Activated naive CD4-positive, alpha-beta T cell treated with anti-CD3 and anti-CD28 coated beads for 36 hours (primary cell): Measurements from ENCODE around the gene INTS11. TPM values are rescaled to one million over a fixed set of nuclear protein-coding genes. Genes with fewer than 3 reads are reported as not detected.

Source experiments
- CTCF ChIA-PET: fragments of 350-600 bp; sonication (Branson Sonifier 250); formaldehyde crosslinking; loops from one replicate; lab custom pipeline; 2021; ENCODE audit warnings: antibody characterized with exemption; lab: Charles Lee
- DNase-seq: peaks from one replicate; pipeline ENCODE4 v3.0.0-alpha.2; 2020
- H3K27ac Mint-ChIP-seq: one replicate; pipeline ENCODE4 v1.8.0; 2021; ENCODE audit warnings: mild to moderate bottlenecking, mixed read lengths
- H3K27me3 Mint-ChIP-seq: one replicate; pipeline ENCODE4 v1.8.0; 2021; ENCODE audit warnings: low read depth, mixed read lengths
- H3K36me3 Mint-ChIP-seq: one replicate; pipeline ENCODE4 v1.8.0; 2021; ENCODE audit warnings: low read depth, mixed read lengths
- H3K4me1 Mint-ChIP-seq: one replicate; pipeline ENCODE4 v1.8.0; 2021; ENCODE audit warnings: low read depth, mixed read lengths
- H3K4me3 Mint-ChIP-seq: one replicate; pipeline ENCODE4 v1.8.0; 2021; ENCODE audit warnings: mild to moderate bottlenecking, moderate library complexity, mixed read lengths
- H3K9me3 Mint-ChIP-seq: one replicate; pipeline ENCODE4 v1.8.0; 2021; ENCODE audit warnings: mixed read lengths
- intact Hi-C: fragments of 100-400 bp; cut with micrococcal nuclease; formaldehyde crosslinking; loops from one replicate; pipeline ENCODE4 v1.15.1; 2023
- total RNA-seq, 2 experiments: library from RNA; stranded (reverse); gene quantifications; one replicate each; pipeline ENCODE4 v1.2.3, GENCODE V29; 2021

Gene INTS11
- total RNA-seq, 2 experiments from 2014 or later: 117 to 118 TPM

GRCh38 chr1:1304331-1305299 lies 19.8 kb downstream of the INTS11 start:
- Mint-ChIP-seq H3K27ac (no peak overlapping the region), H3K4me3 (no peak overlapping the region), H3K9me3 (no peaks in the 10 kb centered on the region), H3K27me3 (no peaks in the 10 kb centered on the region), H3K4me1 (peaks cover 21% of the 10 kb centered on the region), H3K36me3 (no peaks in the 10 kb centered on the region)
- intact Hi-C loops: loop anchor here (1.0 to 5.0 kb wide), 2 partner anchors 68 to 203 kb away; no protein-coding TSS in a partner anchor
- DNase-seq: no peak
- CTCF ChIA-PET: interaction anchor here (0.6 to 1.2 kb wide), 2 partner anchors 241 to 289 kb away, joined by 3 to 4 read pairs; no protein-coding TSS in a partner anchor

- Mint-ChIP-seq H3K4me1 (peaks cover 21% of the 10 kb centered on the region), H3K27me3 (no peaks in the 10 kb centered on the region), H3K4me3 (no peak overlapping the region), H3K36me3 (no peaks in the 10 kb centered on the region), H3K9me3 (no peaks in the 10 kb centered on the region), H3K27ac (no peak overlapping the region)
- intact Hi-C loops: no loop called here
- CTCF ChIA-PET: no interaction called here
- DNase-seq: no peak
Measured at GRCh38 chr1:1303736-1304135, 20.7 kb downstream of the INTS11 start.

- Mint-ChIP-seq H3K36me3 (no peaks in the 10 kb centered on the region), H3K27ac (no peak overlapping the region), H3K9me3 (no peaks in the 10 kb centered on the region), H3K4me3 (no peak overlapping the region), H3K4me1 (peaks cover 21% of the 10 kb centered on the region), H3K27me3 (no peaks in the 10 kb centered on the region)
- CTCF ChIA-PET: no interaction called here
- no peak for DNase-seq
- intact Hi-C loops: no loop called here
Measured at GRCh38 chr1:1302951-1303509, 21.4 kb downstream of the INTS11 start.

GRCh38 chr1:1302006-1302430 lies 22.4 kb downstream of the INTS11 start:
- Mint-ChIP-seq H3K27ac (no peak overlapping the region), H3K4me1 (peaks cover 19% of the 10 kb centered on the region), H3K9me3 (no peaks in the 10 kb centered on the region), H3K4me3 (no peak overlapping the region), H3K27me3 (no peaks in the 10 kb centered on the region), H3K36me3 (no peaks in the 10 kb centered on the region)
- CTCF ChIA-PET: no interaction called here
- DNase-seq: no peak
- intact Hi-C loops: no loop called here

- CTCF ChIA-PET: interaction anchor here (0.6 to 1.5 kb wide), 3 partner anchors 19 to 25 kb away, joined by 3 to 5 read pairs (median 4); no protein-coding TSS in a partner anchor
- Mint-ChIP-seq H3K4me1 (peaks cover 4% of the 10 kb centered on the region), H3K27ac (no peak overlapping the region), H3K9me3 (no peaks in the 10 kb centered on the region), H3K36me3 (no peaks in the 10 kb centered on the region), H3K27me3 (no peaks in the 10 kb centered on the region), H3K4me3 (no peak overlapping the region)
- DNase-seq: no peak
- intact Hi-C loops: no loop called here
Measured at GRCh38 chr1:1300352-1300739, 24.1 kb downstream of the INTS11 start.

- Mint-ChIP-seq H3K27me3 (no peaks in the 10 kb centered on the region), H3K9me3 (no peaks in the 10 kb centered on the region), H3K4me1 (peaks cover 2% of the 10 kb centered on the region), H3K36me3 (no peaks in the 10 kb centered on the region), H3K27ac (no peak overlapping the region), H3K4me3 (no peak overlapping the region)
- CTCF ChIA-PET: interaction anchor here (0.6 to 1.5 kb wide), 3 partner anchors 18 to 25 kb away, joined by 3 to 5 read pairs (median 4); no protein-coding TSS in a partner anchor
- no peak for DNase-seq
- intact Hi-C loops: no loop called here
Measured at GRCh38 chr1:1299686-1300351, 24.6 kb downstream of the INTS11 start.

GRCh38 chr1:1298861-1299685 lies 25.4 kb downstream of the INTS11 start:
- no peak for DNase-seq
- CTCF ChIA-PET: interaction anchor here (1.3 kb wide), 1 partner anchor 26 kb away, joined by 5 read pairs; no protein-coding TSS in a partner anchor
- Mint-ChIP-seq H3K36me3 (no peaks in the 10 kb centered on the region), H3K4me3 (no peak overlapping the region), H3K9me3 (no peaks in the 10 kb centered on the region), H3K4me1 (no peaks in the 10 kb centered on the region), H3K27me3 (no peaks in the 10 kb centered on the region), H3K27ac (no peak overlapping the region)
- intact Hi-C loops: no loop called here

GRCh38 chr1:1297802-1298424 lies 26.5 kb downstream of the INTS11 start:
- no peaks in the 10 kb centered on the region for H3K36me3 Mint-ChIP-seq
- no peak overlapping the region for H3K27ac Mint-ChIP-seq

GRCh38 chr1:1296070-1297061 lies 28.1 kb downstream of the INTS11 start:
- intact Hi-C loops: no loop called here
- CTCF ChIA-PET: no interaction called here
- Mint-ChIP-seq H3K4me1 (no peaks in the 10 kb centered on the region), H3K27me3 (no peaks in the 10 kb centered on the region), H3K27ac (no peak overlapping the region), H3K36me3 (no peaks in the 10 kb centered on the region), H3K9me3 (no peaks in the 10 kb centered on the region), H3K4me3 (no peak overlapping the region)
- DNase-seq: no peak

More at GRCh38 chr1:1297802-1298424, 26.5 kb downstream of the INTS11 start:
- Mint-ChIP-seq H3K4me3 (no peak overlapping the region), H3K9me3 (no peaks in the 10 kb centered on the region), H3K4me1 (no peaks in the 10 kb centered on the region), H3K27me3 (no peaks in the 10 kb centered on the region)
- no peak for DNase-seq
- CTCF ChIA-PET: no interaction called here
- intact Hi-C loops: no loop called here

- DNase-seq: no peak
- intact Hi-C loops: no loop called here
- H3K27ac Mint-ChIP-seq: no peak overlapping the region
- H3K27me3 Mint-ChIP-seq: no peaks in the 10 kb centered on the region
- no peak overlapping the region for H3K4me3 Mint-ChIP-seq
- H3K36me3 Mint-ChIP-seq: no peaks in the 10 kb centered on the region
- CTCF ChIA-PET: interaction anchor here (0.5 kb wide), 1 partner anchor 311 kb away, joined by 3 read pairs; no protein-coding TSS in a partner anchor
- H3K9me3 Mint-ChIP-seq: no peaks in the 10 kb centered on the region
- no peaks in the 10 kb centered on the region for H3K4me1 Mint-ChIP-seq
Measured at GRCh38 chr1:1295154-1295923, 29.1 kb downstream of the INTS11 start.
